ENCODE data around the gene WDR74. TPM values are rescaled to one million over a fixed set of nuclear protein-coding genes. Genes with fewer than 3 reads are reported as not detected.
A peak's percentile ranks its signal among the peaks of the same experiment; 100 is the strongest.

The WDR74 gene
- total and polyA plus RNA-seq, 9 of the 15 experiments (the other 6 are each of a cell fraction or from before 2014, with no cell fraction given), result 32.7 to 210 (median 114) TPM

DNA sequence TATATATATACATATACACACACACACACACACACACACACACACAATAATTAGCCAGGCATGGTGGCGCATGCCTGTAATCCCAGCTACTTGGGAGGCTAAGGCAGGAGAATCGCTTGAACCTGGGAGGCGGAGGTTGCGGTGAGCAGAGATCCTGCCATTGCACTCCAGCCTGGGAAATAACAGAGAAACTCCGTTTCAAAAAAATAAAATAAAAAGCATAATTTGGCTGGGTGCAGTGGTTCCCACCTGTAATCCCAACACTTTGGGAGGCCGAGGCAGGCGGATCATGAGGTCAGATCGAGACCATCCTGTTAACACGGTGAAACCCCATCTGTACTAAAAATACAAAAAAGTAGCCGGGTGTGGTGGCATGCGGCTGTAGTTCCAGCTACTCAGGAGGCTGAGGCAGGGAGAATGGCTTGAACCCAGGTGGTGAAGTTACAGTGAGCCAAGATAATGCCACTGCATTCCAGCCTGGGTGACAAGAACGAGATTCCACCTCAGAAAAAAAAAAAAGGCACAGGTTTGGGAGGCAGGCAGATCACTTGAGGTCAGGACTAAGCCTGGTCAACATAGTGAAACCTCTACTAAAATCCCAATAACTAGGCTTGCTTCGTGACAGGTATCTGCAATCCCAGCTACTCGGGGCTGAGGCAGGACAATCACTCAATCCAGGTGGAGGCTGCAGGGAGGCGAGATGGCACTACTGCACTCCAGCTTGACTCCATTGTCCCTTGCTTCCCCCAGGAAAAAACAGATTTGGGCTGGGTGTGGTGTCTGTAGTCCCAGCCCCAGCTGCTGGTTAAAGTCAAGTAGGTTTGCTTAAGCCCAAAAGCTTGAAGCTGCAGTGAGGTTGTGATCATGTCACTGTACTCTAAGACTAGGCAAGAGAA, 11.8 kb upstream of the WDR74 start (continued):
- TF ChIP-seq CCNT2 (IDR thresholded peaks at IDR 0.05; ENCODE audit: borderline replicate concordance, extremely low read depth, insufficient read length, low read depth, low read length) (peak; percentile 21), KDM4B (IDR thresholded peaks at IDR 0.05; ENCODE audit: borderline replicate concordance in 2 of 2, low read depth in 1 of 2) (no peak), AFF4 (CRISPR knock-in tag; IDR thresholded peaks at IDR 0.05) (peak; percentile 80), ZNF253 (CRISPR knock-in tag; conservative IDR thresholded peaks at IDR 0.05) (peak; percentile 84), TCF7 (IDR thresholded peaks at IDR 0.05; ENCODE audit: borderline replicate concordance) (peak; percentile 15; the same call in 1 of the 2 replicates), E2F3 (CRISPR knock-in tag; IDR thresholded peaks at IDR 0.05) (no peak), NEUROD1 (IDR thresholded peaks at IDR 0.05; ENCODE audit: borderline replicate concordance, low read depth, low read length, partially characterized antibody) (no peak), ZNF212 (CRISPR knock-in tag; IDR thresholded peaks at IDR 0.05) (no peak), NFE2 (IDR thresholded peaks at IDR 0.05; ENCODE audit: low read depth) (no peak), TAF1 (IDR thresholded peaks at IDR 0.05; ENCODE audit: control insufficient read depth, extremely low read depth, insufficient read depth, low read length, severe bottlenecking) (peak; percentile 31), TEAD2 (tag; IDR thresholded peaks at IDR 0.05) (no peak)
- TF ChIP-seq, protein P1, sequence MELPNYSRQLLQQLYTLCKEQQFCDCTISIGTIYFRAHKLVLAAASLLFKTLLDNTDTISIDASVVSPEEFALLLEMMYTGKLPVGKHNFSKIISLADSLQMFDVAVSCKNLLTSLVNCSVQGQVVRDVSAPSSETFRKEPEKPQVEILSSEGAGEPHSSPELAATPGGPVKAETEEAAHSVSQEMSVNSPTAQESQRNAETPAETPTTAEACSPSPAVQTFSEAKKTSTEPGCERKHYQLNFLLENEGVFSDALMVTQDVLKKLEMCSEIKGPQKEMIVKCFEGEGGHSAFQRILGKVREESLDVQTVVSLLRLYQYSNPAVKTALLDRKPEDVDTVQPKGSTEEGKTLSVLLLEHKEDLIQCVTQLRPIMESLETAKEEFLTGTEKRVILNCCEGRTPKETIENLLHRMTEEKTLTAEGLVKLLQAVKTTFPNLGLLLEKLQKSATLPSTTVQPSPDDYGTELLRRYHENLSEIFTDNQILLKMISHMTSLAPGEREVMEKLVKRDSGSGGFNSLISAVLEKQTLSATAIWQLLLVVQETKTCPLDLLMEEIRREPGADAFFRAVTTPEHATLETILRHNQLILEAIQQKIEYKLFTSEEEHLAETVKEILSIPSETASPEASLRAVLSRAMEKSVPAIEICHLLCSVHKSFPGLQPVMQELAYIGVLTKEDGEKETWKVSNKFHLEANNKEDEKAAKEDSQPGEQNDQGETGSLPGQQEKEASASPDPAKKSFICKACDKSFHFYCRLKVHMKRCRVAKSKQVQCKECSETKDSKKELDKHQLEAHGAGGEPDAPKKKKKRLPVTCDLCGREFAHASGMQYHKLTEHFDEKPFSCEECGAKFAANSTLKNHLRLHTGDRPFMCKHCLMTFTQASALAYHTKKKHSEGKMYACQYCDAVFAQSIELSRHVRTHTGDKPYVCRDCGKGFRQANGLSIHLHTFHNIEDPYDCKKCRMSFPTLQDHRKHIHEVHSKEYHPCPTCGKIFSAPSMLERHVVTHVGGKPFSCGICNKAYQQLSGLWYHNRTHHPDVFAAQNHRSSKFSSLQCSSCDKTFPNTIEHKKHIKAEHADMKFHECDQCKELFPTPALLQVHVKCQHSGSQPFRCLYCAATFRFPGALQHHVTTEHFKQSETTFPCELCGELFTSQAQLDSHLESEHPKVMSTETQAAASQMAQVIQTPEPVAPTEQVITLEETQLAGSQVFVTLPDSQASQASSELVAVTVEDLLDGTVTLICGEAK (IDR thresholded peaks at IDR 0.05), result no peak
- TF ChIP-seq, protein P1 (CRISPR knock-in tag; IDR thresholded peaks at IDR 0.05), result no peak

Measured in K562 (cell line).